GM18870 (cell line): ENCODE results near the gene ACOX3.
"Not testable (repeated sequence)": the region's sequence is repeated elsewhere in the genome, so short reads cannot be mapped to it uniquely, and the experiment has no call there.

Experiments used
- ATAC-seq: cut with Tn5 transposase; IDR thresholded peaks from one replicate; pipeline ENCODE4 v1.9.1; 2021; ENCODE audit warnings: moderate library complexity; ENCODE audit not compliant: unreplicated experiment

Gene ACOX3

DNA sequence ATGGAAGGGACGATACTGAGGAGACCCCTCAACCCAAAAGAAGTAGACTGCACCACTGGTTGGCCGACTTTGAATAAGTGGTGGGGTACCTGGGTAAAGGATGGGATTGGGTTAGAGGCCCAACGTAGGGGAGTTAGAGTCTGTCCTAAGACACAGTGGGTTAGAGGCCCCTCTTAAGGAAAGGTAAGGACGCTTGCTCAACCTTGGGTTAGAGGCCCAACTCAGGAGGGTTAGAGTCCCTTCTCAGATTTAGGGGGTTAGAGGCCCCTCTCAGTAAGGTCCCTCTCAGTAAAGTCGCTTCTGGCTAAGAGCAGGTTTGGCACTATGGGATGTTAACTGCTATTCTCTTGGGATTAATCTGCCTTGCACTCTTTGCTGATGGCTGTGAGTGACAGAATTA, 81.3 kb downstream of the ACOX3 start:
- ATAC-seq, result no peak

DNA sequence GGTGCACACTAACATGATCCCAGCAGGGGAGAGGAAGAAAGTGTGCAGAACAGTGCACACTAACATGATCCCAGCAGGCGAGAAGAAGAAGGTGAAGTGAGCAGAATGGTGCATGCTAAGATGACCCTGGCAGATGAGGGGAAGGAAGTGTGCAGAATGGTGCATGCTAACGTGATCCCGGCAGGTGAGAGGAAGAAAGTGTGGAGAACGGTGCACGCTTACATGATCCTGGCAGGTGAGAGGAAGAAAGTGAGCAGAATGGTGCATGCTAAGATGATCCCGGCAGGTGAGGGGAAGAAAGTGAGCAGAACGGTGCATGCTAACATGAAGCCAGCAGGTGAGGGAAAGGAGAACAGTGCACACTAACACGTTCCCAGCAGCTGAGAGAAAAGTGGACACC, 83.7 kb downstream of the ACOX3 start:
- no peak for ATAC-seq

DNA sequence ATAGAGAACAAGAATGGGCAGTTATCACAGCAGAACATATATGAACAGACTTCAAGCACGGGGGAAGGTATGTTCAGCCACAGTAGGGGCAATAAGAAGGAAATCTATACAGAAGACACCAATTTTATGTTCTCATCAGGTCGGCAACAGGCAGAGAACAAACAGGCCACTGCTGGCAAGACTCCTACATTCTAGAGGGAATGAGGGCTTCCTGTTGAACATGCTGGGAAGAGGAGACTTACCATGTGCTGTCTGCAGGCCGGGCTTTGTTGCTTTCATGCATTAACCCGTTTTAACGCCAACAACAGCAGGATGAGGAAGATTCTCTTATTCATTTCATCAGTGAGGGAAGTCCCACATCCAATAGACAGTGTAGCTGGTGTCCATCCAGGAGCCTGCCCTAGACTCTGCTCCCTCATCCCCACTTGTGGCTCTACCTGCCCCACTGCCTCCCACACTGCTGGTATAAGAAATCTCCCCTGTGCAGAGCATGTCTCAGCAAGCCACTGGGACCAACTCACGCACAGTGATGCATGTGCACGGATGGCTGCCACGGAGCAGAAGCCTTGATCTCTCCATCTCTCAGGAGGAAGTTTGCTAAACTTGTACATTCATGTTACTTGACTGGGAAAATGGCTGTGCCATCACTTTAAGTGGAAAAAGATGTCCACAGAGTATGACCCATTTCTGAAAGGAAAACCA, 84.5 kb downstream of the ACOX3 start:
- ATAC-seq, result no peak

DNA sequence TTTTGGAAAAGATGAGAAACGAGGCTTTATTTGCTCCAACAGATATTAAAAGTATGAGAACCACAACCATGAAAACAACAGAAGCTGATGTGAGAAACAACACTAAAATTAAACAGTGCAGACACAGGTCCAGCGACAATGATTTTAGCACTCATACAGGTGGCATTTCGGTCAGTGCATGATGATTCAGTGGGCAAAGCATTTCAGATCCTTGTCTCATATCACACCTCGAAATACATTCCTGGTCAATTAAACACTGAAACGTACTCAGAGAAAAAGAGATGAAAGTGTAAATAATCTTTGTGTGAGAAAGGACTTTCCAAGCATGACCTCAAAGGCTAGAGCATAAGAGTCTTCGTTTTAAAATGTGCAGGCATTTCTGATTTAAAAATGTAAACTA, 85.2 kb downstream of the ACOX3 start:
- ATAC-seq, result no peak

- ATAC-seq, result no peak
These were observed 86.5 kb downstream of the ACOX3 start for GRCh38 chr4:8353912-8354453.

GRCh38 chr4:8353158-8353669, 87.3 kb downstream of the ACOX3 start:
- ATAC-seq, result no peak

DNA sequence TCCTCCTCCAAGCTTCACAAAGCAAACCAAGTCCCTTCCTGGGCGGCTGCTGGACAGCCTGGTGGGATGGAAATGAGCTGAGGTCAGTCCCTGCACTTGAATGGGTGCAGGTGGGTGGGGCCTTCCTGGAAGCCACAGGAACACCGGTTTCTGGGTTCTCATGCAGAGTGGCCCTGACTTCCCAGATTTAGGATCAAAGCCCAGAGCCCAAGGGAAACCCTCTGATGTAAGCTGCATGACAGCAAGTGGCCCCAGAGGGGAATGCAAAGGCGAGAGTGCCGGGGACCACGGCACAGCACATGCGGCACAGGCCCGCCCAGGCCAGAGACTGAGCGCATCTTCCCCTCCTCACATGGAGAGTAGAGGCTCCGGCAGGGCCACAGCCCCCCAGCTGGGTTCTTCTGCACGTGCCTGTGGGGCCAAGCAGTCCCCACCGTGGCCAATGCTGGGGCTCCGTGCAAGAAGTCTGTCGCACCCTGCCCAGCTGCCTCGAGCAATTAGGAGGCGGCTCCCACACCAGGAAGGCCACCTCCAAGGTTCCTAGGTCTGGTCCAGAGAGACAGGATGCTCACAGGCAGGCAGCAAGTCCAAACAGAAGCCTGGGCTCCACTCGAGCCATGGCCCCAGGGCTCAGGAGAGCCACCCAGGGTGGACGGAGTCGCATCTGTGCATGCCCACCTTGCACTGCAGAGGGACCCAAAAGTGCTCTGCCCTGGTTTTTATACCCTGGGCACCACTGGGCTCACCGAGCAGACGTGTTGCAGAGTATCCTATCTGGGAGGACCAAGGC, 88.0 kb downstream of the ACOX3 start:
- ATAC-seq, result no peak

DNA sequence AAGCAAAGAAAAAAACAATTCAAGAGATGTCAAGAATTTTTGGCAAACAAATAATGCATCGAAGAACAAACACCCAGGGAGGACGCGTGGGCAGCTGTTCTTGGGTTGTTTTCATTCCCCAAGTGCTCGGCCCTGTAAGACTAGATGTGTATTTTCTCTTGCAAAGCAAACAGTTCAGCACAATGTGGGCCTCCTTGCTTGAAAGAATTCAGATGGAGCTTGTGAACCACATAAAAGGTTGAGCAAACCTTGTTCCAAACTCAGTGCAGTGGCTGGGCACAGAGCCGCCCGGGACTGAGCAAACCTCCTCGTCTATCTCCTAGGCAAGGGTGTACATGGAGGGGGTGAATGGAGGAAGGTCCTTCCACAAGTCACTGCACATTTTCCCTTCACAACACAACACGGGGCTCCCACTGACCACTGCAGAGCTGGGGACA, 88.6 kb downstream of the ACOX3 start:
- ATAC-seq, result no peak

GRCh38 chr4:8350841-8351461, 89.6 kb downstream of the ACOX3 start:
- ATAC-seq, result no peak

GRCh38 chr4:8350352-8350751, 90.2 kb downstream of the ACOX3 start:
- no peak for ATAC-seq

GRCh38 chr4:8349664-8350236, 90.8 kb downstream of the ACOX3 start:
- no peak for ATAC-seq

DNA sequence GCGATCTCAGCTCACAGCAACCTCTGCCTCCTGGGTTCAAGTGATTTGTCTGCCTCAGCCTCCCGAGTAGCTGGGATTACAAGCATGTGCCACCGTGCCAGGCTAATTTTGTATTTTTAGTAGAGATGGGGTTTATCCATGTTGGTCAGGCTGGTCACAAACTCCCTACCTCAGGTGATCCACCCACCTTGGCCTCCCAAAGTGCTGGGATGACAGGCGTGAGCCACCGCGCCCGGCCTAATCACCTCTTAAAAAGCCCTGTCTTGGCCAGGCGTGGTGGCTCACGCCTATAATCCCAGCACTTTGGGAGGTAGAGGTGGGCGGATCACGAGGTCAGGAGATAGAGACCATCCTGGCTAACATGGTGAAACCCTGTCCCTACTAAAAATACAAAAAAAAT, 91.3 kb downstream of the ACOX3 start:
- not testable (repeated sequence) for ATAC-seq

DNA sequence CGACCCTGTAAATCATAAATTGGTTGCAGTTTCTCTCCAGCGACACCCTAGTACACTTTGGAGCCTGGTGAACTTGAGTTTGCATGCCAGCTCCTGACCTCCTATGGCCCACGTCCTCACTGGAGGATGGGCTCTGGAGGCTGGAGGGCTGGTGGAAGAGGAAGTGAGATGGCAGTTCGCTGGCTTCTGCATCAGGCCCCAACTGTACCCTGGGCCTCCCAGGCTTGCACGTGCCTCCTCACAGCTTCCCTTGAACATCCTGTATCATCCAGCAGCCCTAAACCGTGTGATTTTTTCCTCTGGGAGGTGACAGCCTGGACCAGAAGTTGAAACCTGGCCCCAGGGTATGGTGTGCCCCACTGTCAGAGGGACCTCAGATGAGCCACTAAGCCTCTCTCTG, 92.5 kb downstream of the ACOX3 start:
- ATAC-seq, result no peak

- no peak for ATAC-seq
These were observed 92.9 kb downstream of the ACOX3 start for GRCh38 chr4:8347660-8348059.

DNA sequence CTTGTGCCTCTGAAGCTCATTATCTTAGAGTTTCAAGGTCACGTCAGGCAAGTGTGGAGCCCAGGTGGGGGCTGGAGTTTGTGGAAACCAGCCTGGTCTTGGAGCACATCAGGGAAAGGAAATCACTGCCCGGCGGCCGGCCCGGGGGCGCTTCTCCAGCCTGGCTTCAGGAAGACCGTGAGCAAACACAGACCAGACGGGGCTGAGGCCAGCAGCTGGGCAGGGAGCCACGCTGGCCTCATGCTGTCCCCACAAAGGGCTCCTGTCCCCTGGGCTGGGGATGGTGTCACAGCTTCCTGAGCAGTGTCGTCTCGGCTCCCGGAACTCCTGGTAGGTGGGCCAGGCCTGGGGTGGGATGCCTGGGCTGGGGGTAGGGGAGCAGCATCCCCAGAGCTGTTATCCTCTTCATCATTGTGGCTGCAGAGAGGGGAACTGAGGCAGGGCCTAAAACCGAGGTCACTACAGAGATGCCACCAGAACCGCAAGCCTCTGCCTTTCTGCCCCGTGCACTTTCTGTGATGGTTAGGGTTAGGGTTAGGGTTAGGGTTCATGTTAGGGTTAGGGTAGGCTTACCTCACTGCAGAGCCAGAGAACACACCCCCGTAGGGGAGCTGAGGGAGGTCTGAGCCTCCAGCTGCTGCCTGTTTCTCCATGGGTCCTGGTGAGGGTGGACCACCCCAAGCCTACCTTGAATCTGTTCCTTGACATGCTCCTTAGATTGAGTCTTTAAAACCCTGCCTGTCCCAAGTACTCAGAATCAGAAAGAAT, 93.5 kb downstream of the ACOX3 start:
- no peak for ATAC-seq

DNA sequence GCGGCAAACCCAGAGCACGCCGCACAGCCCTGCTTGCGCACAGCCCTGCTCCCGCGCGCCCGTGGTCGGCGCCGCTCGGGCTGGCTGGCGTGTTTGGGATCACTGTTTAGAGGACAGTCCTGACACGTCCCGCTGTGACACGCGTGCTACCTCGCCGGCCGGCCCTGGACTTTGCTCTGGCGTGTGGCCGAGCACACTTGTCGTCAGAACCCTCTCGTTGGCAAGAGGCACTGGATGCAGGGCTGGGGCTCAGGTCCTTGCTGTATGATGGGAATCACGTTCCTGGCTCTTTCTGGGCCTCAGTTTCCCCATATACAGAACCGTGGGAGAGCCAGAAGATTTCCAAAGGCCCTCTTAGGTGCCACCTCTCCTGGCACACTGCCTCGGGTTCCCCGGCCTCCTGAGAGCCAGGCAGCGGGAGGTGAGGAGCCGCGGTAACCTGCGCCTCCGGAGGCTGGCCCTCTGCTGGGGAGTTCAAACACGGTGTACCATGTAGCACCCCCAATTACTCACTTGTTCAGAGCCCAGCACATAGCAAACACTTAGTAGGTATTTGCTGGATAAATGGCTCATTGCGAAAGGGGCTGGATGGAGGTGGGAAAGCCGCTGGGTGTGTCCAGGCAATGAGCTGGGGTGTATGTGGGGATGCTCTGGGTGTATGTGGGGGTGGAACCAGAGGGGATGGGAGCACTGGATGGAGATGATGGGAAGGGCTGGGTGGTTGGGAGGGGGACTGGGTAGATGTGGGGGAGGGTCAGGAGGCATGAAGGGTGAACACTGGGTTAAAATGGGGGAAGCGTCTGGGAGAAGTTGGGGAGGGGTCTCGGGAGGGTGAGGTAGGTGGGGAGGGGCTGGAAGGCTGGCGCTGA, 94.3 kb downstream of the ACOX3 start:
- ATAC-seq, result no peak

DNA sequence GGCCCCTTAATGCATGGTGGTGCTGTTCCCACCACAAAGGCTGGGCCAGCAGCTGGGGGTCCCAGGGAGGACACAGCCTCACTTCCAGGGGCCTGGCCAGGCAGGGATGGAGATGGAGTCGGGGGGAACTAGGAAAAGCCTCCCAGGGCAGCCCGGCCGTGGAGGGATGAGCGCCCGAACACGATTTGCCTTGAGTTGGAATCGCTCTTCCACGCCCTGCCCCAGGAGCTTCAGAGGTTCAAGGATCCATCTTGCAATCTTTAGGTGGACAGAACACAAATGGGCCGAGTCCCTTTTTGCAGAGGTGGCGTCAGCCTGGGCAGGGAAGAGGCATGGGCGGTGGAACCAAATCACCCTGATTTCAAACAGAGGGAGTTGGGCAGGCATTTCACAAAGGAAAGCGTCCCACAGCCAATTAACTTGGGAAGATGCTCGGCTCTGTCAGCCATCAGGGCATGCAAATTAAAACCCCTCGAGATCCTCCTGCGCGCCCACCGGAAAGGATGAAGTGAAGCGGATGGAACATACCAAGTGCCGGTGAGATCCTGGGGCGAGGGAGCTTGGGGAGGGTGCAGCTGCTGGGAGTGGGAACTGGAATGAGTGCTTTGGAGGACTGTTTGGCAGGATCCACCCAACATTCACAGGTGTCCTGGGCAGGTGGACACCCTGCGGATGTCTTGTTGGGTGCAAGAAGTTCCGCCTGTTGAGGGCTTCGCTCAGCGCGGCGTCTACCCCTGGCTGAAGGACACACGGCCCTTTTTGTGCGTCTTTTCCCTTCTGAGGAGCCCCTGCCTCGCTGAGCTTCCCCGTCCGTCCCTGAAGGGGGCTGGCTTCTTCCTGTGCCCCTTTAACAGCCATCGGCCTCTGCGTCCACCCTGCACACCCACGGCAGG, 95.2 kb downstream of the ACOX3 start:
- ATAC-seq, result no peak

DNA sequence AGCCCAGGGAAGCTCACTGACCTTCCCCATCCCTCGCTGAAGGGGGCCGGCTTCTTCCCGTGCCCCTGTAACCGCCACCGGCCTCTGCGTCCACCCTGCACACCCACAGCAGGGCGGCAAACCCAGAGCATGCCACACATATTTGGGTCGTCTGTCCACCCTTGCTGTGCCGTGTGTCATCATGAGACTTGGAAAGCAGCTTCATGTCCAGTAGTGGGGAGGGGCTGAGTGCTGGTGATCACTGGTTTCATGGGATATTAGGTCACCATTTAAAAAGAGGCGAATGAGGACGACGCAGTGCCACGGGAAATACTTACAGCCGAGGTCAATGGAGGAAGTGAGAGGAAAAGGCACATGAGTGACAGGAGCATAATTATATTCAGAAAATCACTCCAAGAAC, 96.1 kb downstream of the ACOX3 start:
- ATAC-seq, result no peak

DNA sequence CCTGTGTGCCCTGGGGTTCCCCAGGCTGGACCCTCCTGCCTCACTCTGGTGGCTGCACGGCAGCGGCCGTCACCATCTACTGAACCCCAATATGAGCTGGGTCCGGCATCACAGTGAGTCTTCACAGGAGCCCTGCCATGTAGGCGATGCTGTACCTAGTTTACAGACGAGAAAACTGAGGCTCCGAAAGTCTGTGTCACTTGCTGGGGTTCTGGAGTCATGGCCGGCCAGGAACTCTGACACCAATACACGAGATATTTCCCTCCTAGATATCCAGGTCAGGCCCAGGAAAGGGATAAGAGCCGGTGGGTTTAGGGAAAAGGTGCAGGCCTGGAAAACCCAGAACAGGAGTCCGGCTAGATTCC, 96.6 kb downstream of the ACOX3 start:
- ATAC-seq, result no peak
